HG02852 (cell line): Measurements from ENCODE around the gene NDUFS7.
A peak's percentile ranks its signal among the peaks of the same experiment; 100 is the strongest.

Experiments used
- ATAC-seq: cut with Tn5 transposase; IDR thresholded peaks from one replicate; pipeline ENCODE4 v1.9.1; 2021; ENCODE audit warnings: mild to moderate bottlenecking, moderate library complexity; ENCODE audit not compliant: unreplicated experiment

The NDUFS7 gene

DNA sequence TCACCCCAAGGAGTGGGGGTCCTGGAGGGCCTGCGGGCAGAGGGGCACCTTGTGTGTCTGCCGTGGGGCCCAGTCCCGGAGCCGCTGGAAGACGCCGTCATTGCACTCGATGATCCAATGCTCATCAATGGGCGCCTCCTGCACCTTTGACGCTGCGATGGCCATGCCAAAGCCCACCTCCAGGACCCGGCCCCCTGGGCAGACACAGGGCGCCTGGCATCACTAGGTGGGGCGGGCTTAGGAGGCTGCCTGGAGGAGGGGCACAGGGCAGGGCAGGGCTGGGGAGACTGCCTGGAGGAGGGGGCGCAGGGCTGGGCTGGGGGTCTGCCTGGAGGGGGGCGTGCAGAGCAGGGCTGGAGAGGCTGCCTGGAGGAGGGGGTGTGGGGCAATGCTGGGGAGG is 16.0 kb downstream of the NDUFS7 start:
- ATAC-seq = no peak

DNA sequence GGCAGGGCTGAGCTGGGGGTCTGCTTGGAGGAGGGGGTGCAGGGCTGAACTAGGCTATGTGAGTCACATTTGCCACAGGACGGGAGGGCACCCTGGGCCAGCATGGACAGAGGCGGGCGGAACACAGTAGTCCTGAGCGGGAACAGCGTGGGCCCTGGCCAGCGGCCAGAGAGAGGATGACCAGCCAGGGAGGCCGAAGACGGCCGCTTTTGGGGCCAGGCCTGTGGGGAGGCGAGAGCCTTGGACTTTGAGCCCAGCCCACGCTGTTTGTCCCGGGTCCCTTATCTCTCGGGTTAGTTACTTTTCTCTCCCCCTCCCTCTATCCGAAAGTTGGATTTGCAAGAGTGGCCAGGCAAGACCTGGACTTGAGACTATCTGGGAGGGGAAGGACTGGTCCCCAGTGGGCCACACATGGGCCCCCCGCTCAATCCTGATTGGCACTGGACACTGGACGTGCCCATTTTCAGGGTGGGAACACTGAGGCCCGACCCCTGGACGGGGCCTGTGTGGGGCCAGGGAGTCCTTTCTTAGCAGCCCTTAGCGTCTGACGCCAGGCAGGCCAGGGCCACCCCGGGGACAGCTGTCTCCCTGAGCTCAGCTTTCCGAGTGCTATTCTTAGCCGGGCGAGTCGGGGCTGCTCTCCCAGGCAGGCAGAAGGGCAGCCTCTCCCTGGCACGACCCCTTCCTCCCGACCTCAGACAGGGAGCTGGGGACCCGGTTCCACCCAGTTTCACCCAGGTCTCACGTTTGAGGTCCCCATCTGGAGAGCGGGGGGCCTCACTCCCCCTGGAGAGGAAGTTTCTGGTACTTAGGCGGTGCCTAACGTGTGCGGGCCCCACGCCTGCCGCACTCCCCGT is 16.8 kb downstream of the NDUFS7 start:
- ATAC-seq = no peak

DNA sequence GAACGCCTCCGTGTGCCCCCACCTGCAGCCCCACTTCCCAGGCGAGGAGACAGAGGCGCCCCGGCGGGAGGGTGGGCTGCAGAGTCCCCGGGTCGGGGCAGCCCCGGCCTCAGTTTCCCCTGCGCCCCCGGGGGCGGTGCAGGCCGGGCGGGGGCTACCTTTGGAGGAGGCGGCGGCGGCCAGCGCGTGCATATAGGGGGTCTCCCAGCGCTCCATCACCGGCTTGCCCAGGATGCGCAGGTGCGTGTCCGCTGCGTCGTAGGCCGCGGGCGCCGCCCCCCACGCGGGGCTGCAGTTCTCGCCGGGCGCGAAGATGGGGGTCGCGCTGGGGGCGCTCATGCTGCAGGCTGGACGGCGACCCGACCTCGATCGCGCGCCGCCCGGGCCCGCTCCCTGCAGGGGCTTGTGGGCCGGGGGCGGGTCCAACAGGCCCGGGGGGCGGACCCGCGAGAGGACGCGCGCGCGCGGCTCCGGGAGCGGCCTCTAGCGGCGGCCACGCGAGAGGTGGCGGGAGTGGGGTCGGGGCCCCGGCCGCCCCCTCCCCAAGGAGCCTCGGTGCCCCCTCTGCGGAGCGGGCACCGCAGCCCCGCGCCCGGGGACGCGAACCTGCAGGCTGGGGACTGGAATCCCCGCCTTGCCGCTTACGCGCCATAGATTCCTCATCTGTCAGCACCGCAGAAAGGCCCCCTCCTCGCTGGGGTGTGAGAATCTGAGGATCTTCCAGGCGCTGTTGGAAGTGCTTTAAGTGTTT is 17.6 kb downstream of the NDUFS7 start, which contains the start of gene GAMT:
Gene GAMT, minus strand, starts transcription at position 405 of the 751 bp plus-strand sequence. Its CDS starts 66 bp downstream, at position 339.
- no peak for ATAC-seq

DNA sequence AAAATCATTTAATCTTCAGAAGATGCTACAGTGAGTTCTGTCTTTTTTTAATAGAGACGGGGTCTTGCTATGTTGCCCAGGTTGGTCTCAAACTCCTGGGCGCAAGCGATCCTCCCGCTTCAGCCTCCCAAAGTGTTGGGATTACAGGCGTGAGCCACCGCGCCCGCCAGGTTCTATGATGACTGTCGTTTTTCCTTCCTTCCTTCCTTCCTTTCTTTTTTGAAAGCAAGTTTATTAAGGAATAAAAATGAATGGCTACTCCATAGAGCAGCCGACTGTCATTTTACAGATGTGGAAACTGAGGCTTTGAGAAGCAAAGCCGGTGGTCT is 18.1 kb downstream of the NDUFS7 start:
- ATAC-seq = no peak

DNA sequence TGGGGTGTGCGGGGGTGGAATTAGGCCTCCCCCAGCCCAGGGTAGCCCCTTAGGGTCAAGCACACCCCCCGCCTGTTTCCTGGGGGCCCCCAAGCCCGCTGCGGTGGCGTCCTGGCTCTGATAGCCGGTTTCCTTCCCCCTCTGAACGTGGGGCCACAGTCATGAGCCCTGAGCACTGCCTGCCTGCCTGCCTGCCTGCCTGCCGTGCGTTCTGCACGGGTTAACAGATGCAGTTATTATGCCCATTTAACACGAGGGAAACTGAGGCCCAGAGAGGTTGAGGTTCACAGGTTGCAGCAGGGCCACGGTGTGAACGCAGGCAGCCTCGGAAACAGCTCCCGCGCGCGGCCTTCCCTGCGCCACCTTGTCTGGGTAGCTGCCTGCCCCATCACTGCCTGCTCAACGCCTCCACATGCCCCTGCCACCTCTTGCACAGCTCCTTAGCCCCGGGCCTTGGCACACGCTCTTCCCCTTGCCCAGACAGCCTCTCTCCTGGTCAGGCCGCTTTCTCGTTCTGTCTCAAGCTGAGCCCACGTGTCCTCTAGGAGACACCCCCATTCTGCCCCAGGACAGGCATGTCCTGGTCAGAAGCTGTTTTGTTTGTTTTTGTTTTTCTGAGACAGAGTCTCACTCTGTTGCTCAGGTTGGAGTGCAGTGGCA is 18.8 kb downstream of the NDUFS7 start:
- no peak for ATAC-seq

DNA sequence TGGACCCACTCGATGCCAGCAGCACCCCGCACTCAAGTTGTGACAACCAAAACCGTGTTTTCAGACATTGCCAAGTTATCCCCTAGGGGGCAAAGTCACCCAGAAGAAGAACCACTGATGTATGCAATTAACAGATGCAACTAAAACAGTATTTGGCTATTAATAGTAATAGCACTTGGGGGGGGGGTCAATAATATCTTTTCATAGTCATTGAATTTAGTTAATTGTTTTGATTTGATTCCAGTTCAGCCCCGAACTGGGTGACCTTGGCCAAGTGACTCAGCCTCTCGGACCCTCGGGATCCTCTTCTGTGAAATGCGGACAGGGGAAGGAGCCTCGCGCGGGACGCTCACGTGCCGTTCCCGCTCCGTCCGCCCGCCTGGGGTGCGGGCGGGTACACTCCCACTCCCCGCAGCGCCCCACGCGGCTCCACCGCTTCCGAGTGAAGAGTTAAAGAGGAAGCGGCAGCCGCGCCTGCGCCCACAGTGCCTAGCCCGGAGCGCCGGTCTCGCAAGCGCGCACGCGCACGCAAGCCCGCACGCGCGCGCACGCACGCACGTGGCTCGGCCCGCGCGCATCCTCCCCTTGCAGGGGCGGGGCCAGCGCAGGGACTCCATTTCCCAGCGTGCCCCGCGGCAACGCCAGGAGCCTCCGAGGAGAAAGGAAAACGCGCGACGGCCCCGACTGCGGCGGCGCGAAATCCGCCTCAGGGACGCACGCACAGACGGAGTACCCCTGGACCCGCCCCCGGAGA is 23.2 kb downstream of the NDUFS7 start:
- ATAC-seq = peak; percentile 63

DNA sequence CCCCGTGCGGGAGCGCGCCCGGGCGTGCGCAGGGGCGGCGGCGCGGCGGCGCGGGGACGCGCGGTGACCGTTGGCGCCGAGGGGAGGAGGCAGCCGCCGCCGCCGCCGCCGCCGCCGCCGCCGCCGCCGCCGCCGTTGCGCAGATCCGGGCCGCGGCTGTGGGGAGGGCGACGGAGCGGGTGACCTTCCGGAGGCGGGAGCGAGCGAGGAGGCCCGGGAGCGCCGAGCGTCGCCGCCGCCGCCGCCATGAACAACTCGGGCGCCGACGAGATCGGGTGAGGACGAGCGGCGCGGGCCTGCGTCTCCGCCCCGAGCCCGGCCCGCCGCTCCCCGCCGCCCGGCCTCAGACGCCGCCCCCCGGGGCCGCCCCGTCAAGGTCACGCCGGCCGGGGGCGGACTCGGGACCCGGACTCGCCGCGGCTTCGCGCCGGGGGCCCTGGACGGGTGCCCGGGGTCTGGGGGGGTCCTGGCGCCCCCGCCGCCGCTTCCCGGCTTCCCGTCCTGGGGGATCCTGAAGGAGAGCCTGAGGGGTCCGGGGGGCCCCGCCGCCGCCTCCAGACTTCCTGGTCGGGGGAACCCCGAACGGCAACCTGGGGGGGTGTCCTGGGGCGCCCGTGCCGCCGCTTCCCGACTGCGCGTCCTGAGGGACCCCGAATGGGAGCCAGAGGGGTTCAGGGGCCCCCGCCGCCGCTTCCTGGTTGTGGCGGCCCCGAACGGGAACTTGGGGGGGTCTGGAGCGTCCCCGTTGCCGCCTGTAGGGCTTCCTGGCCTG is 24.0 kb downstream of the NDUFS7 start, which contains the start of gene DAZAP1:
Gene DAZAP1, plus strand, starts transcription at position 59 of the 772 bp plus-strand sequence. Its CDS starts 188 bp downstream, at position 247.
- ATAC-seq = peak; percentile 34

DNA sequence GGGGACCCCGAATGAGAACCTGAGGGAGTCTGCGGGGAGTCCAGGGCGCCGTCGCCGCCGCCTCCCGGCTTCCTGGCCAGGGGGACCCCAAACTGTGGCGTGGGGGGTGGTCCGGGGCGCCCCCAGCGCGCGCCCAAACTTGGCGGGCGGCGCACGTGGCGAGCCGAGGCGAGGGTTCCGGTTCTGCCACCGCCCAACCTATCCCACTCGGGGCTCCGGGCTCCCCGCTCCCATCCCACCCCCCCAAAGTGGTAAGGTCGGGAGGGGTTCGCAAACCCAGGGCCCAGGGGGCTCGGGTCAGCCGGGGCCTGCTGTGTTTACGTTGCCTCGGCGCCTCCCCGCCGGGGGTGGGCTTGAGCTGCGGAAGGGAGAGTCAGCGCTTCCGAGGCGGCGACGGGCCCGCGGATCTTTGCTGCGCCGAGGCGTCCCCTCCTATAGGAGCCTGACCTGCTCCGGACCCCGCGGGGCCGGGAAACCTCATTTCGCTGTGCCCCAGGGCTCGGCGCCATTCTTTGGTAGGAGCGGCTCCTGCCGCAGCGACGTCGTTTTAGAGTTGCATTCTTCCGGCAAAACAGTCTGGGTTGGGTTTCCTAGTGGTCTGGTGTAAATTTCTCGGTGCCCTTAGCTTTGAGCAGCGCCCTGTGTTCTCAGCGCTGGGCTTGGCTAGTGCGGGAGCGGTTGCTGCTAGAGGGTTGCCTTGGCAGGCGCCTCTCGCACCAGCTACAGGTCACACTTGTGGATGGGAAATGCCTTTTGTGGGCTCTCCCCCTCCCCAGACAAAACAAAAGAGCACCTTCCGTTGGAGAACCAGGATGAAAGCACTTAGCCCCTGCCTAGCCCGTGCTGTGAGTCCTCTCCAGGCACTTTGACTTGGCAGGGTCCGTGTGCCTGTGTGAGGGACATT is 24.8 kb downstream of the NDUFS7 start:
- ATAC-seq = no peak

DNA sequence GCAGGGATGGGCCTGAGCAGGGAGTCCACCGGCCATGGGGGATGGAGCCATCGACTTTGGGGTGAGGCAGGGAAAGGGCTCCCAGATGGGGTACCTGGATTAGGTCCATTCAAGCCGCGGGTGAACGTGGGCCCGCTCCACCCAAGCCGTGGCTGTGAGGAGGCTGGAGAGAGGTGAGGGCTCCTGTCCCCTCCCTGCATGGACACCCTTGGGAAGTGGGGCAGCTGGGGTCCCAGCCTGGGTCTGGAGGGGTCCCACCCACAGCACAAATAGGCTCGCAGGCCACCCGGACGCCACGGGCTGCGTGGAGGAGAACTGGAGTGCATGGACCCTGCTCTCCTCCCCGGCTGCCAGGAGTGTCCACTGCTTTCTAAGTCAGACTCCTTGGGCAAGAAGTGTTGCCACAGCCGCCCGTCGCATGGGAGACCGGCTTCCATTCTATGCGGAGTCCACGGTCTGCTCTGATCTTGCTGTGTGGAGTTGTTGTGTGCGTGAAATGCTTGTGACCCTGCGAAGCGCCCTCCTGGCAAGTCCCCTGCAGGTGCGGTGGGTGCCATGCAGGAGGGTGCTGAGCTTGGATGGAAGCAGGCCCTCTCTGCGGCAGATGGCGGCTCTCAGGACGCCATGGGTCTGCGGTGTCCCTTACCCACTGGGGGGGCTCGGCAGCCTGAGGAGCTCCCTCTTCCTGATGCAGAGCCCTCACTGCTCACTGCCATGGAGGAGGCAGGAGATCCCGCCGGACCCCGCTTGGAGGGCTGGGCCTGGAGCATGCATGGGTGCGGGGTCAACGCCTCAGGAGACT is 25.7 kb downstream of the NDUFS7 start:
- no peak for ATAC-seq

DNA sequence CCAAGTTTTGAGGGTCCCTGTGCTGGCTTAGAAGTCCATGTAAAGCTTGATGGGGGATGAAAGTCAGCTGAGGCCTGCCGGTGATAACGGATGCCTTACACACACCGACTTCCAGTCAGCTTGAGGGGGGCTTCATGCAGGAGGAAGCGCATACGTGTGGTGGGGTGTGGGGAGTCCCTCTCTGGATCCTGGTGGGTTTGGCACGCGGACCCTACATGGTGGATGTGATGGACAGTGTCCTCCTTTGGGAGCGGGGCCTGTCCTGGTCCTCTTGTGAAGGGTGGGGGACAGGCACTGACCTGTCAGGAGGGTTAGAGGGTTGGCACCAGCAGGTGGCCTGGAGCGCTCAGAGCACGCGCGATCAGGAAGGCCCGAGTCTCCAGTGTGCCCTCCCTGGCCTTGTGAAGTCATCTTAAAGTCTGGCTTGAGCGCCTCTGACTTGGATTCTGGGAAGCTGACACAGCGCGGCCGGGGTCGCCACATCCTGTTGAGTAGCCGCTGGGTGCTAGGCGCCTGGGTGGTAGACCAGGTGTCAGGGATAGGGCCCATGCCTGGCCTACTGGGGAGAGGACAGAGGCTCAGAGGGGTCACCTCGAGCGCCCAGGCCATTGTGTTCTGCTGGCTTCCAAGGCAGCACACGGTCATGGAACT is 26.6 kb downstream of the NDUFS7 start:
- no peak for ATAC-seq

DNA sequence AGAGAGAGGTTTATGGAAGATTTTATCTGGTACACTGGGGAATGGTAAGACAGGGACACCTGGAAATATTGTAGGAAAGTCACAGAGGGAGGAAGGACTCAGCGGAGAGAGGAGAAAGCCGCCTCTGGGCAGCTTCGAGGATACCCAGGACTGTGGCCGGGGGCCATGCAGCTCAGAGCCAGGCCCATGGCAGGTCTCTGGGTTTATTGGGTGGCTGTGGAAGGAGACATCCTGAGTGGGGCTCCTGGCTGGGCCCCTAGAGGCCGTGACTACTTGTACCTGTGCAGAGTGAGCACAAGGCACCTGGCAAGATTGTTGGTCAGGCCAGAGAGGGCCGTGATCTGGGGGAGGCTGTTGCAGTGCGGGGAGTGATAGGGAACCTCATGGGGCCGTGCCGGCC is 27.1 kb downstream of the NDUFS7 start:
- ATAC-seq = no peak

DNA sequence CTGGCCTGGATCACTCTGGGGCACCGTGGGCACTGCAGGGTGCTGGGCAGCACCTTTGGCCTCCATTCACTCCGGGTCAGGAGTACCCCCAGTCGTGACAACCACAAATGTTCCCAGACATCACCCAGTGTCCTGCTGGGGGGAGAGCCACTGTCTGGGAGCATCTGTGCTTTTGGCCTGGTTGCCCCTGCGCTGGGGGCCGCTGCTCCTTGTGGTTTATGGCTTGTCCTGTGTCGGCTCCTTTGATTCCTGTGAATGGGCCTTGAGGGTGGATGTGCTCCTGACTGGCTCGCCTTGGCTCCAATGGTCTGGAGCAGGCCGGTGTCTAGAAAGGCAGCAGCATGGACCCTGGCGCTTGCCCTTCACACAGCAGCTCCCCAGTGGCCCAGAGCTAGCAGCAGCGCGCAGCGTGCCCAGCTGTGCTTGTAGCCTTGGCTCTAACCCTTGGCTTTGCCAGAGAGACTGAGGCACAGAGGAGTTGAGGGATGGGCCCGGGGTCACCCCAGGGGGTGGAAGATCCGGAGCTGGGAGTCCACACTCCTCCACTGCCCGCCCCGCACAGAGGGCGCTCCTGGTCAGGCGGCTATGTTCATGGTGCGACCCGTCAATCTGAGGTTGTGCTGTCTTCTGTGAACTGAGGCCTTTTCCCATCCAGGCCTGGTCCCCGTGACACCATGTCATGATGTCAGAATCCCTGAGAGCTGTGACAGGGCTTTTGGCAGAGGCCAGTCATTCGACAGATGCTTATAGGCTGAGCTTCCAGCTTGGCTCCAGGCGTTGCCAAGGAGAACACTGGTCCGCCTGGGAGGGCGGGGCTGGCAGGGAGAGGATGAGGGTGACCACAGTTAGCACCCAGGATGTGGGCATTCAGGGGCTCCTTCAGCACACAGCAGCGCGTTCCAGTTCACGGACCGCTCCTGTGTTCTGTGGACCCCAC is 27.8 kb downstream of the NDUFS7 start:
- ATAC-seq = no peak

DNA sequence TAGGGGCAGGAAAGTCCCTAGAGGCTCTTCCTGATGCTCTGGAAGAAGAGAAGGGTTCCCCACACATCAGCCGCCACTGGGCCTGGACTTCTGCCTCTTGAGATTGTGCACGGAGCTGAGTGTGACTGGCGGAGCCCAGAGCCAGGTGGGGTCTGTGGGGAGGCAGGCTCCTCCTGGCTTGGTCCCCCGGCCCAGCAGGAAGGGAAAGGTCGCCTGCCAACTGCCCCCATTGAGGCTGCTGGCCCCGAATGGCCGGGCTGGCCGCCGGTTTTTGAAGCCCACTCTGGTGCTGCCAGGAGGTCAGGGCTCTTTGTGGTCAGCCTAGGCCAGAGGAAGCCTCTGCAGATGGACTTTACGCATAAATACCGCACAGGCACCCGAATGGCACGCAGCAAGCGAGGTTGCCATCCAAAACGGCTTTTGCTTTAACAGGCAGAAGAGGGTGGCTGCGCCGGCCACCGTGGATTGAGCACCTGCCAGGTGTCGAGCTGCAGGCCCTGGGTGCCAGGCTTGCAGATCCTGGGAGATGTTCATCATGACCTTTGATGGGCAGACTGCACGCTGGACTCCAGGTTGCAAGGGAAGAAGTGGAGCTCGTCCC is 28.7 kb downstream of the NDUFS7 start:
- no peak for ATAC-seq

DNA sequence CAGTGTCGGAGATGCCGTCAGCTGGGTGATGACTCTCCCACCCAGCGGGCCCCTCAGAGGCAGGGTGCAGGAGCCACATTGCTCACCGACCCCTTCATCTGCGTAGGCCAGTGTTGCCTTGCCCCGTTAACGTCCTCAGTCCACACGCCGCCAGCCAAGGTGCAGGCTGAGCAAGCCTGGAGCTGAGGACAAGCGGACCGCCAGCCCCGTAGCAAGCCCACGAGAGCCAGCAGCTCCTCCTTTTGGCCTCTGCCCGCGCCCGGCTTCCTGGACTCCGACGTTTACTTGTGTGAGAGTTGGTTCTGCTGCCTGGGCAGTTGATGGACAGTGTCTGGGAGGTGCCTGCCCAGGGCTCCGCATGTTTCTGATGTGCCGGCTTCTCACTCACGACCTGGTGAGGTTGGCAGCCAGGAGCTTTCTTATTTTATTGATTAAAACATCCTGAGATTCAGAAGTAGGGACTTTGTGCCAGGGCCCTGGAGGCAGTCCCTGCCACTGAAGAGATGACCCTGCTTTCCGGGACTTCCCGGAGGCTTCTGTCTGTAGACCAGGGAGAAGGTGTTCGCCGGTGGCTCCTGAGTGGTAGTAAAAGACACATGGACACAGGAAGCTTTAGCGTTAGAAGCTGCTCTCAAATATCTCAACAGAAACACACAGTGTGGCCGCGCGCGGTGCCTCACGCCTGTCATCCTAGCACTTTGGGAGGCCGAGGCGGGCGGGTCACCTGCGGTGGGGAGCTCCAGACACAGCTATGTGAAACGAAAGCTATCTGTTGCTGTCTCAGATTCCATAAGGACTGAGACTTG is 29.5 kb downstream of the NDUFS7 start:
- ATAC-seq = no peak
